ENCODE results near the gene CDV3. TPM values are rescaled to one million over a fixed set of nuclear protein-coding genes. Genes with fewer than 3 reads are reported as not detected.

Gene CDV3
- total RNA-seq, 2 experiments from 2014 or later: 171 to 296 TPM

- TF ChIP-seq CTCF (conservative IDR thresholded peaks at IDR 0.05; ENCODE audit: low read length): no peak
- Histone ChIP-seq H3K4me3 (ENCODE audit: low read depth, low read length, poor library complexity, severe bottlenecking) (no peak overlapping the region), H3K4me2 (ENCODE audit: low read length) (peak overlapping the region; percentile 24), H3K79me2 (ENCODE audit: insufficient read depth, low read depth, low read length) (no peaks in the 10 kb centered on the region), H3K36me3 (ENCODE audit: insufficient read depth, low read length) (no peaks in the 10 kb centered on the region), H2AFZ (ENCODE audit: low read length) (peak overlapping the region; percentile 57; the same call in 1 of the 2 replicates), H4K20me1 (ENCODE audit: insufficient read depth, low read length) (no peaks in the 10 kb centered on the region), H3K9me2 (ENCODE audit: insufficient read depth, low read length) (no peaks in the 10 kb centered on the region), H3K4me1 (ENCODE audit: insufficient read depth, low read length, poor library complexity, severe bottlenecking) (peaks cover 20% of the 10 kb centered on the region), H3K9me3 (ENCODE audit: low read length) (no peaks in the 10 kb centered on the region), H3K27ac (ENCODE audit: low read depth, low read length, poor library complexity, severe bottlenecking) (no peak overlapping the region)
- CTCF ChIA-PET (ENCODE audit: unreplicated experiment): no interaction called here
- intact Hi-C loops (cut with micrococcal nuclease; ENCODE audit: unreplicated experiment): no loop called here
- peak; percentile 63 for DNase-seq (ENCODE audit: low spot score)
- BruUV-seq (replicated peaks): no TSS peak
- POLR2A ChIA-PET: interaction anchor here (0.7 to 3.9 kb wide), 7 partner anchors 8 to 61 kb away, joined by 3 to 35 read pairs (median 8); no protein-coding TSS in a partner anchor
These were observed 11.8 kb upstream of the CDV3 start for GRCh38 chr3:133561679-133562078.

DNA sequence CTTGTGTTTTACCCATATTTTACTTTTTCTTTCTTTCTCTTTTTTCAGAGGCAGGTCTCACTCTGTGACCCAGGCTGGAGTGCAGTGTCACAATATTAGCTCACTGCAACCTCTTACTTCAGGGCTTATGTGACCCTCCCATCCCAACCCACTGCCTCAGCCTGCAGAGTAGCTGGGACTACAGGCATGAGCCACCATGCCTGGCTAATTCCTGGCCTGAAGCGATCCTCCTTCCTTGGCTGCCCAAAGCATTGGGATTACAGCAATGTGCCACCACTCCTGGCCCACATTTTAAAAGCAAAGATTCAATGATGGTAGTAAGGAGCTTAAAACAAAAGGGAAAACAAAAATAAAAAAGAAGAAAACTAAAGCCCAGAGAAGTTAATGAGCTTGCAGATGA is 11.1 kb upstream of the CDV3 start:
- no TSS peak for BruUV-seq (replicated peaks)
- intact Hi-C loops (cut with micrococcal nuclease; ENCODE audit: unreplicated experiment): no loop called here
- POLR2A ChIA-PET: interaction anchor here (0.8 to 3.9 kb wide), 7 partner anchors 8 to 94 kb away, joined by 4 to 35 read pairs (median 8); no protein-coding TSS in a partner anchor
- H3K4me3 ChIP-seq (ENCODE audit: low read depth, low read length, poor library complexity, severe bottlenecking): no peak overlapping the region
- no peaks in the 10 kb centered on the region for H3K79me2 ChIP-seq (ENCODE audit: insufficient read depth, low read depth, low read length)
- H3K4me2 ChIP-seq (ENCODE audit: low read length): 0 out of 2 replicates have a peak overlapping the region, but pooled peaks have one; percentile 24
- H3K9me3 ChIP-seq (ENCODE audit: low read length): no peaks in the 10 kb centered on the region
- no peak overlapping the region for H2AFZ ChIP-seq (ENCODE audit: low read length)
- TF ChIP-seq CTCF (conservative IDR thresholded peaks at IDR 0.05; ENCODE audit: low read length): no peak
- no peak for TF ChIP-seq EZH2phosphoT487 (IDR thresholded peaks at IDR 0.05; ENCODE audit: borderline replicate concordance, low read depth, low read length)
- H4K20me1 ChIP-seq (ENCODE audit: insufficient read depth, low read length): no peaks in the 10 kb centered on the region
- H3K9me2 ChIP-seq (ENCODE audit: insufficient read depth, low read length): no peaks in the 10 kb centered on the region
- CTCF ChIA-PET (ENCODE audit: unreplicated experiment): interaction anchor here (0.7 kb wide), 1 partner anchor 155 kb away, joined by 3 read pairs; no protein-coding TSS in a partner anchor
- no peak for DNase-seq (ENCODE audit: low spot score)
- no peaks in the 10 kb centered on the region for H3K36me3 ChIP-seq (ENCODE audit: insufficient read depth, low read length)
- peaks cover 27% of the 10 kb centered on the region for H3K4me1 ChIP-seq (ENCODE audit: insufficient read depth, low read length, poor library complexity, severe bottlenecking)
- H3K27ac ChIP-seq (ENCODE audit: low read depth, low read length, poor library complexity, severe bottlenecking): no peak overlapping the region

- POLR2A ChIA-PET: interaction anchor here (0.5 to 3.9 kb wide), 7 partner anchors 9 to 915 kb away, joined by 3 to 35 read pairs (median 5); no protein-coding TSS in a partner anchor
- peaks cover 34% of the 10 kb centered on the region for H3K4me1 ChIP-seq (ENCODE audit: insufficient read depth, low read length, poor library complexity, severe bottlenecking)
- intact Hi-C loops (cut with micrococcal nuclease; ENCODE audit: unreplicated experiment): no loop called here
- CTCF ChIA-PET (ENCODE audit: unreplicated experiment): no interaction called here
- H2AFZ ChIP-seq (ENCODE audit: low read length): no peak overlapping the region
- BruUV-seq (replicated peaks): no TSS peak
- H4K20me1 ChIP-seq (ENCODE audit: insufficient read depth, low read length): no peaks in the 10 kb centered on the region
- H3K4me2 ChIP-seq (ENCODE audit: low read length): no peak overlapping the region
- H3K9me2 ChIP-seq (ENCODE audit: insufficient read depth, low read length): no peaks in the 10 kb centered on the region
- TF ChIP-seq CTCF (conservative IDR thresholded peaks at IDR 0.05; ENCODE audit: low read length) (no peak), EZH2phosphoT487 (IDR thresholded peaks at IDR 0.05; ENCODE audit: borderline replicate concordance, low read depth, low read length) (no peak)
- no peak overlapping the region for H3K4me3 ChIP-seq (ENCODE audit: low read depth, low read length, poor library complexity, severe bottlenecking)
- H3K9me3 ChIP-seq (ENCODE audit: low read length): no peaks in the 10 kb centered on the region
- no peaks in the 10 kb centered on the region for H3K79me2 ChIP-seq (ENCODE audit: insufficient read depth, low read depth, low read length)
- H3K36me3 ChIP-seq (ENCODE audit: insufficient read depth, low read length): no peaks in the 10 kb centered on the region
- H3K27ac ChIP-seq (ENCODE audit: low read depth, low read length, poor library complexity, severe bottlenecking): no peak overlapping the region
- DNase-seq (ENCODE audit: low spot score): no peak
These were observed 10.3 kb upstream of the CDV3 start for GRCh38 chr3:133563186-133563591.
